GM18867 (cell line): ENCODE measurements around the gene SPRY1.

Source experiments
- ATAC-seq: cut with Tn5 transposase; IDR thresholded peaks from one replicate; pipeline ENCODE4 v1.9.1; 2021; ENCODE audit warnings: mild to moderate bottlenecking, moderate library complexity; ENCODE audit not compliant: unreplicated experiment

SPRY1 gene

GRCh38 chr4:123396307-123397143, at the start of gene SPRY1:
Gene SPRY1 (plus strand): TSS chr4:123396795. CDS start chr4:123401592, 4,797 bp downstream.
- ATAC-seq: peak; percentile 40

- no peak for ATAC-seq
Measured at GRCh38 chr4:123346951-123347350, 49.6 kb upstream of the SPRY1 start.

- ATAC-seq: no peak
Measured at GRCh38 chr4:123348946-123349345, 47.6 kb upstream of the SPRY1 start.

GRCh38 chr4:123349421-123350190, 47.0 kb upstream of the SPRY1 start:
- no peak for ATAC-seq

- no peak for ATAC-seq
Measured at GRCh38 chr4:123350191-123350544, 46.4 kb upstream of the SPRY1 start.

- no peak for ATAC-seq
Measured at GRCh38 chr4:123350726-123351125, 45.9 kb upstream of the SPRY1 start.

GRCh38 chr4:123351713-123352112, 44.9 kb upstream of the SPRY1 start:
- ATAC-seq: no peak

GRCh38 chr4:123352240-123352945, 44.2 kb upstream of the SPRY1 start:
- ATAC-seq: no peak

- ATAC-seq: no peak
Measured at GRCh38 chr4:123352966-123353365, 43.6 kb upstream of the SPRY1 start.

GRCh38 chr4:123353656-123354055, 42.9 kb upstream of the SPRY1 start:
- ATAC-seq: no peak

GRCh38 chr4:123354701-123355100, 41.9 kb upstream of the SPRY1 start:
- no peak for ATAC-seq

GRCh38 chr4:123356921-123357320, 39.7 kb upstream of the SPRY1 start:
- no peak for ATAC-seq

- ATAC-seq: no peak
Measured at GRCh38 chr4:123359449-123360315, 36.9 kb upstream of the SPRY1 start.

GRCh38 chr4:123361195-123361861, 35.3 kb upstream of the SPRY1 start:
- no peak for ATAC-seq

- no peak for ATAC-seq
Measured at GRCh38 chr4:123362103-123362502, 34.5 kb upstream of the SPRY1 start.

GRCh38 chr4:123363729-123364128, 32.9 kb upstream of the SPRY1 start:
- ATAC-seq: peak; percentile 99

- ATAC-seq: no peak
Measured at GRCh38 chr4:123364906-123365305, 31.7 kb upstream of the SPRY1 start.

GRCh38 chr4:123365412-123365811, 31.2 kb upstream of the SPRY1 start:
- no peak for ATAC-seq

- no peak for ATAC-seq
Measured at GRCh38 chr4:123366144-123366748, 30.3 kb upstream of the SPRY1 start.

- ATAC-seq: no peak
Measured at GRCh38 chr4:123378794-123379193, 17.8 kb upstream of the SPRY1 start.
